Fibroblast of upper back skin (primary cell): ENCODE measurements around the gene COPZ1.
A peak's percentile ranks its signal among the peaks of the same experiment; 100 is the strongest.

Experiments
- DNase-seq: peaks from one replicate; pipeline ENCODE4 v3.0.0-alpha.2; 2013

COPZ1 gene

GRCh38 chr12:54379398-54380201, 54.7 kb downstream of the COPZ1 start:
- peak; percentile 82 for DNase-seq

- no peak for DNase-seq
Observed at GRCh38 chr12:54381136-54381535, 56.2 kb downstream of the COPZ1 start.

- DNase-seq = peak; percentile 86
Observed at GRCh38 chr12:54383041-54383609, 58.2 kb downstream of the COPZ1 start.

- DNase-seq = no peak
Observed at GRCh38 chr12:54384591-54385041, 59.7 kb downstream of the COPZ1 start, which contains the start of gene ZNF385A. Gene ZNF385A (minus strand): TSS chr12:54384733. CDS start chr12:54384514, 219 bp downstream.

- DNase-seq = no peak
Observed at GRCh38 chr12:54385251-54385914, 60.5 kb downstream of the COPZ1 start.

GRCh38 chr12:54386403-54387113, 61.6 kb downstream of the COPZ1 start:
- DNase-seq = no peak

GRCh38 chr12:54387114-54387467, 62.2 kb downstream of the COPZ1 start:
- DNase-seq = no peak

- no peak for DNase-seq
Observed at GRCh38 chr12:54388237-54389133, 63.6 kb downstream of the COPZ1 start.

- no peak for DNase-seq
Observed at GRCh38 chr12:54389134-54389508, 64.2 kb downstream of the COPZ1 start.

GRCh38 chr12:54389607-54390175, 64.8 kb downstream of the COPZ1 start:
- no peak for DNase-seq

GRCh38 chr12:54390176-54390667, 65.3 kb downstream of the COPZ1 start:
- no peak for DNase-seq

GRCh38 chr12:54390668-54391551, 66.0 kb downstream of the COPZ1 start:
- DNase-seq = no peak

GRCh38 chr12:54392485-54393206, 67.7 kb downstream of the COPZ1 start:
- no peak for DNase-seq

- DNase-seq = no peak
Observed at GRCh38 chr12:54393207-54393609, 68.3 kb downstream of the COPZ1 start.

- DNase-seq = no peak
Observed at GRCh38 chr12:54393743-54394142, 68.8 kb downstream of the COPZ1 start.

- DNase-seq = peak; percentile 59
Observed at GRCh38 chr12:54394281-54394719, 69.4 kb downstream of the COPZ1 start.

- DNase-seq = no peak
Observed at GRCh38 chr12:54394986-54395385, 70.1 kb downstream of the COPZ1 start.

GRCh38 chr12:54395545-54395944, 70.6 kb downstream of the COPZ1 start:
- DNase-seq = no peak

GRCh38 chr12:54397157-54397556, 72.2 kb downstream of the COPZ1 start:
- DNase-seq = no peak

- DNase-seq = no peak
Observed at GRCh38 chr12:54398218-54398617, 73.3 kb downstream of the COPZ1 start.
